ENCODE measurements around the gene DOK6. TPM values are rescaled to one million over a fixed set of nuclear protein-coding genes. Genes with fewer than 3 reads are reported as not detected.

Gene DOK6
- total and polyA plus RNA-seq, 12 donors: 0.37 to 12.5 (median 4.6) TPM

DNA sequence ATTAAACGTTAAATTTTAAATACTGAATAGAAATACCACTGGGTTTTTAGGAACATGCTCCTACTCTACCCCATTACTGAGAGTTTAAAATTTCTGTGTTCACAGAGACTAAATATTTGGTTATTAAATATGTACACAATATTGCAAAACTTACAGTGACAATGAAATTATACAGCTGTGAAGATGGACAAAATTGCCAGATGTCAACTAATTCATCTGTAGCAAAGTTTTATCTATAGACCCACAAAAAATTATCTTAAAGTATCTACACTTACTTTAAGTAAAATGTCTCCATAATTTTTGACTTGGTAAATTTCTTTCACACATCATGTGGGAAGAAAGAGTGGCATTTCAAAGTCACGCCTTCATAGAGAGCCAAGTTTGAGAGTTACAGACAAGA lies 333.8 kb downstream of the DOK6 start:
- no peak for ATAC-seq
- TF ChIP-seq, protein P1, sequence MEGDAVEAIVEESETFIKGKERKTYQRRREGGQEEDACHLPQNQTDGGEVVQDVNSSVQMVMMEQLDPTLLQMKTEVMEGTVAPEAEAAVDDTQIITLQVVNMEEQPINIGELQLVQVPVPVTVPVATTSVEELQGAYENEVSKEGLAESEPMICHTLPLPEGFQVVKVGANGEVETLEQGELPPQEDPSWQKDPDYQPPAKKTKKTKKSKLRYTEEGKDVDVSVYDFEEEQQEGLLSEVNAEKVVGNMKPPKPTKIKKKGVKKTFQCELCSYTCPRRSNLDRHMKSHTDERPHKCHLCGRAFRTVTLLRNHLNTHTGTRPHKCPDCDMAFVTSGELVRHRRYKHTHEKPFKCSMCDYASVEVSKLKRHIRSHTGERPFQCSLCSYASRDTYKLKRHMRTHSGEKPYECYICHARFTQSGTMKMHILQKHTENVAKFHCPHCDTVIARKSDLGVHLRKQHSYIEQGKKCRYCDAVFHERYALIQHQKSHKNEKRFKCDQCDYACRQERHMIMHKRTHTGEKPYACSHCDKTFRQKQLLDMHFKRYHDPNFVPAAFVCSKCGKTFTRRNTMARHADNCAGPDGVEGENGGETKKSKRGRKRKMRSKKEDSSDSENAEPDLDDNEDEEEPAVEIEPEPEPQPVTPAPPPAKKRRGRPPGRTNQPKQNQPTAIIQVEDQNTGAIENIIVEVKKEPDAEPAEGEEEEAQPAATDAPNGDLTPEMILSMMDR (IDR thresholded peaks at IDR 0.05): no peak
- Histone ChIP-seq H3K4me3 (no peak overlapping the region), H3K4me1 (no peaks in the 10 kb centered on the region), H3K27me3 (no peaks in the 10 kb centered on the region), H3K36me3 (no peaks in the 10 kb centered on the region), H3K9me3 (peaks cover 0 to 11% (median 0%) of the 10 kb centered on the region in 11 donors), H3K27ac (no peak overlapping the region)
- intact Hi-C loops (cut with DNase I): no loop called here
- DNase-seq: no peak
- 88 to 94% methylated on average over 2 of the region's 2 CpGs for WGBS, 2 donors

DNA sequence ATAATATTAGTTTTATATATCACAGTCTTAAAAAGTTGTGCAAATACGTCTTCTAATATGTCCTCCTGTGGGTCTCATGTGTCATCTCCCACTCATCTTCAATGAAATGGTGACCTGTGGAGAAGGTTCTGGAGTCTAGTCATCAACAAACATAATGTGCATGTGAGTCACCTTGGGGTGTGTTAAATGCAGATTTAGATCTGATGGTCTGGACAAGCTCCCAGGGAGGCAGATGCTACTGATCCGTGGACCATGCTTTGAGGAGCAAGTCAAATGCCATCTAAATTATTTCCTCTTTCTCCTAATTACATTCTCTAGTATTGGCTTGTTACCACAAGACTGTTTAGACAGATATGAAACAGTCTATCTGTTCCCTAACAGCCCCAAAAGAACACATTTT lies 336.0 kb downstream of the DOK6 start:
- no peak overlapping the region for H3K4me3 ChIP-seq
- H3K27me3 ChIP-seq: no peaks in the 10 kb centered on the region
- no peaks in the 10 kb centered on the region for H3K4me1 ChIP-seq
- intact Hi-C loops (cut with DNase I): no loop called here
- 92 to 94% methylated on average over 2 of the region's 2 CpGs for WGBS, 2 donors
- H3K9me3 ChIP-seq: peaks cover 0 to 11% (median 0%) of the 10 kb centered on the region in 11 donors
- TF ChIP-seq, protein P1 (IDR thresholded peaks at IDR 0.05): no peak
- H3K36me3 ChIP-seq: no peaks in the 10 kb centered on the region
- DNase-seq (no peak), ATAC-seq (no peak)
- no peak overlapping the region for H3K27ac ChIP-seq

DNA sequence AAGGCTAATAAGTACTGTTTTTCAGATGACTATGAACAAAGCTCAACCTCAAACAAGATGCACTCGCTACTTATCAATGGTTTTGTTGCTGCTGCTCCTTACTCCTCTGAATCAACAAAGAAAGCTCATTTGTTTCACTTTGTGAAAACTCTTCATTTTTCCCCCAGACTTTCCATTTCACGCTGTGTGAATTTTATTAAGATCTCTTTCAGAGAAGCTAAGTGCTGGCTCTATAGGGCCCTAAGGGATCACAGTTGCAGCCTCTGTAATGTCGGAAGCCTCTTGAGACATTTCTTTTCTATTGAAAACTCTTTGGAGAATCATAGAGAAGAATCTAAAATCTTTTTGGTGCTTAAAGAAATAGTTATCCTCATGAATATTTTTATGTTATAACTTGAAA lies 337.2 kb downstream of the DOK6 start:
- H3K27me3 ChIP-seq: no peaks in the 10 kb centered on the region
- 90 to 97% methylated on average over 3 of the region's 3 CpGs for WGBS, 2 donors
- ATAC-seq: no peak
- H3K27ac ChIP-seq: no peak overlapping the region
- intact Hi-C loops (cut with DNase I): no loop called here
- no peak overlapping the region for H3K4me3 ChIP-seq
- no peaks in the 10 kb centered on the region for H3K4me1 ChIP-seq
- no peaks in the 10 kb centered on the region for H3K36me3 ChIP-seq
- peaks cover 0 to 11% (median 0%) of the 10 kb centered on the region in 11 donors for H3K9me3 ChIP-seq
- DNase-seq: no peak
- TF ChIP-seq, protein P1 (IDR thresholded peaks at IDR 0.05): no peak

DNA sequence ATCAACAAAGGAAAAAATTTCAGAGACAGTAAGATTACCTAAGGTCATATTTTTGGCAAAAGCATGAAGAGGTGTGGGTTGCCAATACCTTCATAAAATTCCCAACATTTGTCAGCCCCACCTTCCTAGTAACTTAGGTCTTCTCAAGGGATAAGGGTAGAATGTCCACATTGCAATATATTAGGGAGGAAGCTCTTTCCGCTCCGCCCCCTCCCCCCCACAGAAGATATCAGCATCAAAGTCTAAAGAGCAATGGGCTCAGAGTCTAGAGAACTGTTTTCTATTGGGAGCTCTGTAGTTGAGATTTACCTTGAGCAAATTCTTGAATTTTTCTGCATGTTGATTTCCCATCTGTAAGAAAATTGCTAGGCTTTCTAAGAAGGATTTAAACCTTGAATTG lies 346.7 kb downstream of the DOK6 start:
- Histone ChIP-seq H3K27me3 (no peaks in the 10 kb centered on the region), H3K9me3 (peaks cover 0 to 11% (median 0%) of the 10 kb centered on the region in 11 donors), H3K36me3 (no peaks in the 10 kb centered on the region), H3K4me3 (no peak overlapping the region), H3K27ac (no peak overlapping the region), H3K4me1 (no peaks in the 10 kb centered on the region)
- TF ChIP-seq, protein P1 (IDR thresholded peaks at IDR 0.05): no peak
- intact Hi-C loops (cut with DNase I): no loop called here
- WGBS, 2 donors: 92 to 95% methylated on average over 2 of the region's 2 CpGs
- DNase-seq (no peak), ATAC-seq (no peak)
